PC-3 (cell line): ENCODE measurements around the gene FBLIM1.

Experiments
- EZH2 ChIP-seq: fragments of 300-600 bp; sonication (generic); IDR thresholded peaks from one replicate; pipeline ENCODE4 v1.6.1; 2017; ENCODE audit warnings: antibody characterized with exemption, mild to moderate bottlenecking, low read length; ENCODE audit not compliant: unreplicated experiment
- EZH2phosphoT487 ChIP-seq: fragments of 300-600 bp; sonication (generic); IDR thresholded peaks from 2 replicates; pipeline ENCODE4 v1.6.1; 2018; ENCODE audit warnings: mild to moderate bottlenecking, antibody characterized with exemption, low read length, borderline replicate concordance
- TF ChIP-seq, protein P1 (sequence below): fragments of 300-600 bp; sonication (generic); conservative IDR thresholded peaks from 2 replicates; pipeline ENCODE4 v1.5.1; 2017; ENCODE audit warnings: antibody characterized with exemption, low read depth, mild to moderate bottlenecking, low read length

DNA sequence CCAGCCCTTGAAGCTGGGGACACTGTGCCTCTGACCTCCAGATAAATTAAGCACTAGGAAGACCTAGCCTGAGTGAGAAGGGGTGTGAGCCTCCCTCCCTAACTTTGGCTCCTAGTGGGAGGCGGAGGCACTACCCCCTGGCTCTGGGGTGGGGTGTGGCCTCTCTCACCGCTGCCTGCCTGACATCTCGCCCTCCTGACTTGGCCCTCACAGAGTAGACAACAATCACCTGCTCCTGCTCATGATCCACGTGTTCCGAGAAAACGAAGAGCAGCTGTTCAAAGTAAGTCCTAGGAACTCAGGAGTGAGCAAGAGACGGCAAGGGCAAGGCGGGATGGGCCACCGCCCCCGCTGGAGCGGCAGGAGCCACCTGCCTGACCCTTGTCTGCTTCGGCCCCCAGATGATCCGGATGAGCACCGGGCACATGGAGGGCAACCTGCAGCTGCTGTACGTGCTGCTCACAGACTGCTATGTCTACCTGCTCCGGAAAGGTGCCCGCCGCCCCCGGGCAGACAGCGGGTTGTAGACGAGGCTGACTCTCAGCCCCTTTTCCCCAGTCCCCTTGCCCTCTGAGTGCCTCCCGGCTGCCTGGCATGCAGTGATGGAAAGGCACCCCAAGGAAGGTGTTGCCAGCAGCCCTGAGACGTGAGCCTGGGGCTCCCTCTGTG, 30.6 kb upstream of the FBLIM1 start:
- no peak for TF ChIP-seq EZH2phosphoT487
- TF ChIP-seq, protein P1, sequence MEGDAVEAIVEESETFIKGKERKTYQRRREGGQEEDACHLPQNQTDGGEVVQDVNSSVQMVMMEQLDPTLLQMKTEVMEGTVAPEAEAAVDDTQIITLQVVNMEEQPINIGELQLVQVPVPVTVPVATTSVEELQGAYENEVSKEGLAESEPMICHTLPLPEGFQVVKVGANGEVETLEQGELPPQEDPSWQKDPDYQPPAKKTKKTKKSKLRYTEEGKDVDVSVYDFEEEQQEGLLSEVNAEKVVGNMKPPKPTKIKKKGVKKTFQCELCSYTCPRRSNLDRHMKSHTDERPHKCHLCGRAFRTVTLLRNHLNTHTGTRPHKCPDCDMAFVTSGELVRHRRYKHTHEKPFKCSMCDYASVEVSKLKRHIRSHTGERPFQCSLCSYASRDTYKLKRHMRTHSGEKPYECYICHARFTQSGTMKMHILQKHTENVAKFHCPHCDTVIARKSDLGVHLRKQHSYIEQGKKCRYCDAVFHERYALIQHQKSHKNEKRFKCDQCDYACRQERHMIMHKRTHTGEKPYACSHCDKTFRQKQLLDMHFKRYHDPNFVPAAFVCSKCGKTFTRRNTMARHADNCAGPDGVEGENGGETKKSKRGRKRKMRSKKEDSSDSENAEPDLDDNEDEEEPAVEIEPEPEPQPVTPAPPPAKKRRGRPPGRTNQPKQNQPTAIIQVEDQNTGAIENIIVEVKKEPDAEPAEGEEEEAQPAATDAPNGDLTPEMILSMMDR = no peak
- TF ChIP-seq EZH2 = no peak
